Smooth muscle cell (in vitro differentiated cells): ENCODE results near the gene CST7. TPM values are rescaled to one million over a fixed set of nuclear protein-coding genes. Genes with fewer than 3 reads are reported as not detected.
"Not testable (repeated sequence)": the region's sequence is repeated elsewhere in the genome, so short reads cannot be mapped to it uniquely, and the experiment has no call there.

ENCODE experiments used
- DNase-seq: peaks from one replicate; lab custom pipeline; 2025; ENCODE audit not compliant: unreplicated experiment; lab: John Stamatoyannopoulos, UW
- H2AFZ ChIP-seq: fragments of 200-600 bp; sonication (generic); 2 replicates; pipeline ENCODE4 v1.6.0; 2016; ENCODE audit warnings: antibody characterized with exemption, low read depth, mild to moderate bottlenecking
- H3F3A ChIP-seq: fragments of 200-600 bp; sonication (generic); 2 replicates; pipeline ENCODE4 v1.6.0; 2017; ENCODE audit warnings: antibody characterized with exemption, low read depth
- H3K27ac ChIP-seq: fragments of 200-600 bp; sonication (generic); 2 replicates; pipeline ENCODE4 v1.5.1; 2016; ENCODE audit warnings: low read depth, mild to moderate bottlenecking
- H3K27me3 ChIP-seq: fragments of 200-600 bp; sonication (generic); 2 replicates; pipeline ENCODE4 v1.6.1; 2016; ENCODE audit warnings: low read depth, mild to moderate bottlenecking
- H3K36me3 ChIP-seq: fragments of 200-600 bp; sonication (generic); 2 replicates; pipeline ENCODE4 v1.5.1; 2016; ENCODE audit warnings: low read depth
- H3K4me1 ChIP-seq: fragments of 200-600 bp; sonication (generic); 2 replicates; pipeline ENCODE4 v1.5.1; 2016; ENCODE audit warnings: low read depth
- H3K4me2 ChIP-seq: fragments of 200-600 bp; sonication (generic); 2 replicates; pipeline ENCODE4 v1.6.0; 2016; ENCODE audit warnings: mild to moderate bottlenecking
- H3K4me3 ChIP-seq: fragments of 200-600 bp; sonication (generic); 2 replicates; pipeline ENCODE4 v1.5.1; 2016; ENCODE audit warnings: mild to moderate bottlenecking
- H3K79me2 ChIP-seq: fragments of 200-600 bp; sonication (generic); 2 replicates; pipeline ENCODE4 v1.6.0; 2016; ENCODE audit warnings: low read depth, mild to moderate bottlenecking
- H3K9ac ChIP-seq: fragments of 200-600 bp; sonication (generic); 2 replicates; pipeline ENCODE4 v1.6.0; 2016; ENCODE audit warnings: low read depth
- H3K9me3 ChIP-seq: fragments of 200-600 bp; sonication (generic); replicated peaks from 2 replicates; pipeline ENCODE4 v1.5.1; 2016; ENCODE audit warnings: low read depth
- H4K20me1 ChIP-seq: fragments of 200-600 bp; sonication (generic); 2 replicates; pipeline ENCODE4 v1.6.0; 2016; ENCODE audit warnings: low read depth
- CTCF ChIP-seq: fragments of 200-600 bp; sonication (generic); IDR thresholded peaks from 2 replicates; pipeline ENCODE4 v1.5.1; 2017; ENCODE audit warnings: borderline replicate concordance, mild to moderate bottlenecking, antibody characterized with exemption; ENCODE audit not compliant: insufficient read depth, poor library complexity, severe bottlenecking
- WGBS: methylation state at CpG from one replicate; pipeline ENCODE4 v1.1.7; 2016; ENCODE audit warnings: low lambda C conversion rate; 5-methylcytosine and 5-hydroxymethylcytosine counted together
- polyA plus RNA-seq: library from polyadenylated mRNA; unstranded; fragments of >200 nt; fragmentation: Nextera tagmentation; extraction: Ambion mirVana; gene quantifications from 2 replicates; pipeline ENCODE4 v1.2.1, GENCODE V29; 2016
- total RNA-seq: library from RNA; depleted of rRNA; stranded (reverse); fragments of >200 nt; gene quantifications from 2 replicates; pipeline ENCODE4 v1.2.3, GENCODE V29; 2014

The CST7 gene
- total and polyA plus RNA-seq, 2 experiments from 2014 or later = 1.8 TPM; not detected in 1

- WGBS = 82% methylated on average over 6 of the region's 6 CpGs
- TF ChIP-seq CTCF = no peak
- H3K79me2 ChIP-seq = no peaks in the 10 kb centered on the region
- H2AFZ ChIP-seq = no peak overlapping the region
- no peaks in the 10 kb centered on the region for H3K27me3 ChIP-seq
- no peak overlapping the region for H3K9ac ChIP-seq
- no peak overlapping the region for H3K27ac ChIP-seq
- peaks cover 2% of the 10 kb centered on the region for H3K9me3 ChIP-seq
- H3K4me3 ChIP-seq = no peak overlapping the region
- H3K4me2 ChIP-seq = no peak overlapping the region
- no peaks in the 10 kb centered on the region for H3K36me3 ChIP-seq
- no peaks in the 10 kb centered on the region for H3F3A ChIP-seq
- no peak for DNase-seq
- H4K20me1 ChIP-seq = no peaks in the 10 kb centered on the region
- no peaks in the 10 kb centered on the region for H3K4me1 ChIP-seq
Observed at GRCh38 chr20:24942679-24943078, 6.4 kb upstream of the CST7 start.

- TF ChIP-seq CTCF = no peak
- Histone ChIP-seq H3K27ac (no peak overlapping the region), H3K9me3 (peaks cover 2% of the 10 kb centered on the region), H3F3A (no peaks in the 10 kb centered on the region), H3K4me3 (no peak overlapping the region), H3K79me2 (no peaks in the 10 kb centered on the region), H3K4me1 (no peaks in the 10 kb centered on the region), H3K4me2 (no peak overlapping the region), H3K9ac (no peak overlapping the region), H4K20me1 (no peaks in the 10 kb centered on the region), H2AFZ (no peak overlapping the region), H3K27me3 (no peaks in the 10 kb centered on the region), H3K36me3 (no peaks in the 10 kb centered on the region)
- no peak for DNase-seq
- 92% methylated on average over 4 of the region's 4 CpGs for WGBS
Observed at GRCh38 chr20:24943196-24943595, 5.9 kb upstream of the CST7 start.

- Histone ChIP-seq H3K4me3 (no peak overlapping the region), H3K4me2 (no peak overlapping the region), H3K79me2 (no peaks in the 10 kb centered on the region), H3K4me1 (no peaks in the 10 kb centered on the region), H4K20me1 (no peaks in the 10 kb centered on the region), H3K9ac (no peak overlapping the region), H3F3A (no peaks in the 10 kb centered on the region), H2AFZ (no peak overlapping the region), H3K27ac (no peak overlapping the region), H3K36me3 (no peaks in the 10 kb centered on the region), H3K9me3 (peaks cover 2% of the 10 kb centered on the region), H3K27me3 (no peaks in the 10 kb centered on the region)
- WGBS = 51% methylated on average over 3 of the region's 3 CpGs
- TF ChIP-seq CTCF = no peak
- no peak for DNase-seq
Observed at GRCh38 chr20:24943731-24944130, 5.3 kb upstream of the CST7 start.

DNA sequence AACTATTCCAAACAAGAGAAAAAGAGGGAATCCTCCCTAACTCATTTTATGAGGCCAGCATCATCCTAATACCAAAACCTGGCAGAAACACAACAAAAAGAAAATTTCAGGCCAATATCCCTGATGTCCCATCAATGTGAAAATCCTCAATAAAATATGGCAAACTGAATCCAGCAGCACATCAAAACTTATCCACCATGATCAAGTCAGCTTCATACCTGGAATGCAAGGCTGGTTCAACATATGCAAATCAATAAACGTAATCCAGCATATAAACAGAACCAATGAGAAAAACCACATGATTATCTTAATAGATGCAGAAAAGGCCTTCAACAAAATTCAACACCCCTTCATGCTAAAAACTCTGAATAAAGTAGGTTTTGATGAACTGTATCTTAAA is 2.7 kb upstream of the CST7 start:
- not testable (repeated sequence) for H3K9ac ChIP-seq, H3F3A ChIP-seq, DNase-seq, H3K4me2 ChIP-seq, H4K20me1 ChIP-seq, H3K9me3 ChIP-seq, H3K4me3 ChIP-seq, H3K4me1 ChIP-seq, H3K36me3 ChIP-seq, H3K27ac ChIP-seq, H3K79me2 ChIP-seq, H3K27me3 ChIP-seq, H2AFZ ChIP-seq
- WGBS = 77% methylated on average over 1 of the region's 1 CpG

- H3K4me1 ChIP-seq, H3K4me3 ChIP-seq, H3K27me3 ChIP-seq, H3K9me3 ChIP-seq, H3K4me2 ChIP-seq, H3K9ac ChIP-seq, H4K20me1 ChIP-seq, DNase-seq, H3K27ac ChIP-seq, H2AFZ ChIP-seq, H3K79me2 ChIP-seq, H3F3A ChIP-seq, H3K36me3 ChIP-seq: not testable (repeated sequence)
- WGBS = 78% methylated on average over 4 of the region's 4 CpGs
Observed at GRCh38 chr20:24948396-24948938, 602 bp upstream of the CST7 start.
